CD4-positive, alpha-beta T cell (primary cell): ENCODE results near the gene SOX1. TPM values are rescaled to one million over a fixed set of nuclear protein-coding genes. Genes with fewer than 3 reads are reported as not detected.

ENCODE experiments used
- ATAC-seq: fragments of 200-7000 bp; cut with Tn5 transposase; one replicate; pipeline ENCODE4 v1.10.0; 2022; ENCODE audit warnings: mild to moderate bottlenecking; ENCODE audit not compliant: poor library complexity
- CTCF ChIA-PET: fragments of 350-600 bp; sonication (Branson Sonifier 250); formaldehyde crosslinking; loops from one replicate; lab custom pipeline; 2021; ENCODE audit warnings: antibody characterized with exemption, inconsistent platforms; lab: Charles Lee
- POLR2A ChIA-PET: fragments of 350-600 bp; sonication (Branson Sonifier 250); formaldehyde crosslinking; loops from one replicate; lab custom pipeline; 2021; ENCODE audit warnings: antibody characterized with exemption, inconsistent platforms; lab: Charles Lee
- DNase-seq, 14 experiments: peaks; one replicate each; pipeline ENCODE4 v3.0.0-alpha.2; 2013 to 2020; ENCODE audit warnings: mixed read lengths in 2 of 14
- H3K27ac ChIP-seq, 2 donors: one replicate each; pipeline versions ENCODE4 v1.5.1 to v1.7.0; 2013; ENCODE audit warnings: low read length in 2 of 2, low read depth in 1 of 2, mild to moderate bottlenecking in 1 of 2
- H3K27me3 ChIP-seq, 2 experiments: 1 replicate in 1 of 2; 2 replicates in 1 of 2; pipeline versions ENCODE4 v1.6.1 to v1.7.0; 2013; ENCODE audit warnings: low read length in 2 of 2, control low read depth in 1 of 2, mild to moderate bottlenecking in 1 of 2, moderate library complexity in 1 of 2; ENCODE audit not compliant: insufficient read depth in 2 of 2, control insufficient read depth in 1 of 2
- H3K36me3 ChIP-seq: one replicate; pipeline ENCODE4 v1.6.1; 2013; ENCODE audit warnings: low read length, control low read depth; ENCODE audit not compliant: insufficient read depth
- H3K4me1 ChIP-seq: one replicate; pipeline ENCODE4 v1.6.1; 2013; ENCODE audit warnings: low read length, control low read depth; ENCODE audit not compliant: insufficient read depth
- H3K4me3 ChIP-seq: one replicate; pipeline ENCODE4 v1.5.1; 2013; ENCODE audit warnings: mild to moderate bottlenecking, low read length, moderate library complexity
- H3K9me3 ChIP-seq, 2 experiments: 1 replicate in 1 of 2; 2 replicates in 1 of 2; pipeline versions ENCODE4 v1.6.1 to v1.7.0; 2013; ENCODE audit warnings: low read length in 2 of 2, mild to moderate bottlenecking in 2 of 2, control low read depth in 1 of 2, moderate library complexity in 1 of 2; ENCODE audit not compliant: control insufficient read depth in 1 of 2, insufficient read depth in 1 of 2
- H3K27ac Mint-ChIP-seq: one replicate; pipeline ENCODE4 v1.8.0; 2020; ENCODE audit warnings: mixed read lengths
- H3K27me3 Mint-ChIP-seq: one replicate; pipeline ENCODE4 v1.8.0; 2021; ENCODE audit warnings: mixed read lengths
- H3K36me3 Mint-ChIP-seq: one replicate; pipeline ENCODE4 v1.8.0; 2021; ENCODE audit warnings: low read depth, mixed read lengths
- H3K4me1 Mint-ChIP-seq: one replicate; pipeline ENCODE4 v1.8.0; 2021; ENCODE audit warnings: low read depth, mixed read lengths
- H3K4me3 Mint-ChIP-seq: one replicate; pipeline ENCODE4 v1.8.0; 2020; ENCODE audit warnings: mild to moderate bottlenecking, mixed read lengths
- H3K9me3 Mint-ChIP-seq: one replicate; pipeline ENCODE4 v1.8.0; 2020; ENCODE audit warnings: mixed read lengths
- intact Hi-C, 2 experiments: fragments of 100-400 bp; cut with DNase I in 1 of 2; cut with micrococcal nuclease in 1 of 2; formaldehyde crosslinking; loops; one replicate each; pipeline versions ENCODE4 v1.15.1 to v1.9.0; 2023 to 2025; cut with DNase I, micrococcal nuclease
- total RNA-seq, 174 experiments: library from RNA in 2 of 174; stranded (reverse) in 2 of 174; gene quantifications; one replicate each; pipeline ENCODE4 v1.2.3 and lab custom pipeline; 2021 to 2026
- TF ChIP-seq, protein P1 (sequence below): fragments of 200-600 bp; IDR thresholded peaks from one replicate; pipeline ENCODE4 v1.8.0; 2022; ENCODE audit warnings: antibody characterized with exemption, mild to moderate bottlenecking

SOX1 gene
- total RNA-seq, 2 experiments from 2014 or later = not detected

DNA sequence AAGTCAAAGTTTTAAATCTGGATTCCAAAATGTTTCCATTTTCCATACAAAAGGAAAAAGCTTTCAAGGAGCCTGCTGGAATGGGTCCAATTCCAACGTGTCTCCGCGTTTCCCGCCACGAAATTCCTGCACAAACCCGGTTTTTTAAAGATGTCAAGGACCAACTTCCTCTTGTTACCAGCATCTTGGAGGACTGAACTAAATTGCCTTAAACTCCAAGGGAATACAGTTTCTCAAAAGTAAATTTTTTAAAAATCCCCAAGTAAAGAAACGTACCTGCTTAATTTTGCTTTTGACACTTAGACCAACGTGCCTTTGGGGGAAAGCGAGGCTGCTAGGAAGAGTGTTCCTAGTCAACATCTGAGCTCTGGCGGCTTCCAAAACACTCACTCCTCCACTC is 12.3 kb upstream of the SOX1 start:
- CTCF ChIA-PET = no interaction called here
- H3K27ac ChIP-seq = no peak overlapping the region
- Mint-ChIP-seq H3K9me3 (no peaks in the 10 kb centered on the region), H3K4me1 (peaks cover 12% of the 10 kb centered on the region), H3K27me3 (peaks cover 75% of the 10 kb centered on the region), H3K27ac (no peak overlapping the region), H3K4me3 (no peak overlapping the region), H3K36me3 (no peaks in the 10 kb centered on the region)
- TF ChIP-seq, protein P1, sequence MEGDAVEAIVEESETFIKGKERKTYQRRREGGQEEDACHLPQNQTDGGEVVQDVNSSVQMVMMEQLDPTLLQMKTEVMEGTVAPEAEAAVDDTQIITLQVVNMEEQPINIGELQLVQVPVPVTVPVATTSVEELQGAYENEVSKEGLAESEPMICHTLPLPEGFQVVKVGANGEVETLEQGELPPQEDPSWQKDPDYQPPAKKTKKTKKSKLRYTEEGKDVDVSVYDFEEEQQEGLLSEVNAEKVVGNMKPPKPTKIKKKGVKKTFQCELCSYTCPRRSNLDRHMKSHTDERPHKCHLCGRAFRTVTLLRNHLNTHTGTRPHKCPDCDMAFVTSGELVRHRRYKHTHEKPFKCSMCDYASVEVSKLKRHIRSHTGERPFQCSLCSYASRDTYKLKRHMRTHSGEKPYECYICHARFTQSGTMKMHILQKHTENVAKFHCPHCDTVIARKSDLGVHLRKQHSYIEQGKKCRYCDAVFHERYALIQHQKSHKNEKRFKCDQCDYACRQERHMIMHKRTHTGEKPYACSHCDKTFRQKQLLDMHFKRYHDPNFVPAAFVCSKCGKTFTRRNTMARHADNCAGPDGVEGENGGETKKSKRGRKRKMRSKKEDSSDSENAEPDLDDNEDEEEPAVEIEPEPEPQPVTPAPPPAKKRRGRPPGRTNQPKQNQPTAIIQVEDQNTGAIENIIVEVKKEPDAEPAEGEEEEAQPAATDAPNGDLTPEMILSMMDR = no peak
- DNase-seq (no peak), ATAC-seq (no peak)
- H3K36me3 ChIP-seq = no peaks in the 10 kb centered on the region
- H3K4me3 ChIP-seq = no peak overlapping the region
- peaks cover 69 to 96% of the 10 kb centered on the region in 2 experiments for H3K27me3 ChIP-seq
- intact Hi-C loops = no loop called here
- peaks cover 0 to 62% of the 10 kb centered on the region in 2 experiments for H3K9me3 ChIP-seq
- peaks cover 5% of the 10 kb centered on the region for H3K4me1 ChIP-seq
- POLR2A ChIA-PET = no interaction called here

DNA sequence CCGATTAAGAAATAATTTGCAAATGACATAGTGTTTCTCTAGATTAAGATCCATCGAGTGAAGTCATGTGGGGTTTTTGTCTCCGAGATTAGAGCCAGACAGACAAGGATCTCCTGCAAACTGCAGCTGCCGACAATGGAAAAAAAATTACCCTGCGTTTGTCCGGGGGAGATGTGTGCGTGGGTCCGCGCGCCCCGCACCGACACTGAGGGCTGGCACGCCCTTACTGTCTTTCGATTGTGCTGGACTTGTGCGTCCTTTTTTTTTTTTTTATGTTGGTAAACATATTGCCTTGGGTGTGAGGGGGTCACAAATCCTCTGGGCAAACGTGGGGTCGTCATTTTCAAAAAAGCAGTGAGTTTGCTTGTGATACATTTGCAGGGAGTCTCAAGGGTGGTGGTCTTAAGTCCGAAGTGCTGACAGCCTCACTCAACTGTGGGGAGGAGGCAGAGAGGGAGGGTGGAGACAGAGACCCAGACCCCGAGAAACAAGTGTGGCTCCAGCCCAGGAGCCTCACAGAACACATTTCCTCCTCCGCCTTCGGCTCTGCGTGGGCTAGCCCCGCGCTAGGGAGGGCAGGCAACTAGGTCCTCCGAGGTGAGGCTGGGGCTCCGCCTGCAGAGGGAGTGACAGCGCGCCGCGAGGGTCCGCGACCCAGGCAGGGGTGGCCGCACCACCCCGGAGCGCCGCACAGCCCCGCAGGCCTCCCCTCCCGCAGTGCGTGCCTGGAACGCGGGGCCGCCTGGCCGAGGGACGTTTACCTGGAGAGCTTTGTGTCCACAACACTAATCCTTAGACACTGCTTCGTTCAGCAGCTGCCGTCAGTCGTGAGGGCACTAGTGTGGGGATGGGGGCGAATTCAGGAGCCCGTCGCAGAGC is 11.7 kb upstream of the SOX1 start:
- POLR2A ChIA-PET = no interaction called here
- intact Hi-C loops = no loop called here
- Histone ChIP-seq H3K4me1 (peaks cover 5% of the 10 kb centered on the region), H3K9me3 (peaks cover 0 to 62% of the 10 kb centered on the region in 2 experiments), H3K4me3 (no peak overlapping the region), H3K27me3 (peaks cover 76 to 98% of the 10 kb centered on the region in 2 experiments), H3K27ac (no peak overlapping the region), H3K36me3 (no peaks in the 10 kb centered on the region)
- TF ChIP-seq, protein P1 = no peak
- no peak for DNase-seq
- H3K9me3 Mint-ChIP-seq = no peaks in the 10 kb centered on the region
- H3K4me3 Mint-ChIP-seq = no peak overlapping the region
- H3K4me1 Mint-ChIP-seq = peaks cover 12% of the 10 kb centered on the region
- CTCF ChIA-PET = no interaction called here
- H3K27me3 Mint-ChIP-seq = peaks cover 75% of the 10 kb centered on the region
- H3K27ac Mint-ChIP-seq = no peak overlapping the region
- ATAC-seq = no peak
- no peaks in the 10 kb centered on the region for H3K36me3 Mint-ChIP-seq

DNA sequence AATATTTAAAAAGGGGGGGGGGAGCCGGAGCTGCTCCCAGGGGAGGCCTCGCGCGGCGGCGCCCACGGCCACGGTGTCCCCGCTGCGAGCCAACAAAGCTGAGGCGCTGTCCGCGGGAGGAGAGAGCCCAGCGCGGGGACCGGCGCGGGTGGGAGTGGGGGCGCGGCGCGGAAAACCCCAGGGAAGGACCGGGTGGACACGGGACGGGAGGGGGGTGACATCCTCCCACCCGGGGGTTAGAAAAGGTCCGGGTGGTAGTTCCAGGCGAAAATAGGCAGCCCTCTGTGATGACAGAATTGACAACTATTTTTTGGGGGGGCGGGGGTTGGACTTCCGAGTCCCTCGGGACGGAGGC is 11.1 kb upstream of the SOX1 start:
- Mint-ChIP-seq H3K27ac (no peak overlapping the region), H3K36me3 (no peaks in the 10 kb centered on the region), H3K27me3 (peaks cover 75% of the 10 kb centered on the region), H3K4me3 (no peak overlapping the region), H3K4me1 (peaks cover 12% of the 10 kb centered on the region), H3K9me3 (no peaks in the 10 kb centered on the region)
- Histone ChIP-seq H3K9me3 (peaks cover 0 to 65% of the 10 kb centered on the region in 2 experiments), H3K4me1 (peaks cover 5% of the 10 kb centered on the region), H3K27ac (no peak overlapping the region), H3K4me3 (no peak overlapping the region), H3K27me3 (peaks cover 79 to 99% of the 10 kb centered on the region in 2 experiments), H3K36me3 (no peaks in the 10 kb centered on the region)
- TF ChIP-seq, protein P1 = no peak
- CTCF ChIA-PET = no interaction called here
- POLR2A ChIA-PET = no interaction called here
- intact Hi-C loops = no loop called here
- DNase-seq (no peak), ATAC-seq (no peak)
